Keratinocyte (primary cell): ENCODE measurements around the gene SERPIND1. TPM values are rescaled to one million over a fixed set of nuclear protein-coding genes. Genes with fewer than 3 reads are reported as not detected.
"Not testable (repeated sequence)": the region's sequence is repeated elsewhere in the genome, so short reads cannot be mapped to it uniquely, and the experiment has no call there.

Source experiments
- DNase-seq: peaks from one replicate; pipeline ENCODE4 v3.0.0-alpha.2; 2011; ENCODE audit warnings: low read depth, missing footprints, low spot score
- FAIRE-seq: peaks from 2 replicates; lab custom pipeline; 2011; peaks lifted over from hg19 to GRCh38; lab: Jason Lieb, UNC
- H2AFZ ChIP-seq: 2 replicates; pipeline ENCODE4 v1.6.0; 2012; ENCODE audit warnings: low read length, control low read depth, inconsistent platforms; ENCODE audit not compliant: control insufficient read depth
- H3K27ac ChIP-seq: 2 replicates; pipeline ENCODE4 v1.5.1; 2011; ENCODE audit warnings: low read length; ENCODE audit not compliant: control insufficient read depth, insufficient read depth
- H3K27me3 ChIP-seq: 3 replicates; pipeline ENCODE4 v1.6.0; 2011; ENCODE audit warnings: low read length; ENCODE audit not compliant: control insufficient read depth, insufficient read depth; ENCODE audit errors: extremely low read depth
- H3K36me3 ChIP-seq, 2 experiments: 2 replicates in 1 of 2; 3 replicates in 1 of 2; pipeline ENCODE4 v1.5.1; 2011; ENCODE audit warnings: low read length in 2 of 2, mild to moderate bottlenecking in 1 of 2; ENCODE audit not compliant: control insufficient read depth in 2 of 2, insufficient read depth in 2 of 2; ENCODE audit errors: extremely low read depth in 1 of 2
- H3K4me1 ChIP-seq: 3 replicates; pipeline ENCODE4 v1.5.1; 2011; ENCODE audit warnings: low read length; ENCODE audit not compliant: control insufficient read depth, insufficient read depth; ENCODE audit errors: extremely low read depth
- H3K4me2 ChIP-seq: 3 replicates; pipeline ENCODE4 v1.6.0; 2011; ENCODE audit warnings: low read depth, low read length; ENCODE audit not compliant: control insufficient read depth, insufficient read depth; ENCODE audit errors: extremely low read depth
- H3K4me3 ChIP-seq, 3 experiments: fragments of 200-600 bp in 1 of 3; sonication (generic) in 1 of 3; 2 replicates in 2 of 3; 3 replicates in 1 of 3; pipeline ENCODE4 v1.5.1; 2011 to 2016; ENCODE audit warnings: low read length in 3 of 3, mild to moderate bottlenecking in 3 of 3, control low read depth in 2 of 3, inconsistent platforms in 1 of 3, low read depth in 1 of 3, mixed read lengths in 1 of 3, mixed run types in 1 of 3, moderate library complexity in 1 of 3; ENCODE audit not compliant: control insufficient read depth in 2 of 3, insufficient read depth in 2 of 3; ENCODE audit errors: extremely low read depth in 1 of 3
- H3K79me2 ChIP-seq: 2 replicates; pipeline ENCODE4 v1.6.0; 2012; ENCODE audit warnings: low read length; ENCODE audit not compliant: control insufficient read depth, insufficient read depth
- H3K9ac ChIP-seq: 3 replicates; pipeline ENCODE4 v1.6.0; 2011; ENCODE audit warnings: low read length; ENCODE audit not compliant: control insufficient read depth, insufficient read depth; ENCODE audit errors: extremely low read depth
- H3K9me1 ChIP-seq: 3 replicates; pipeline ENCODE4 v1.6.0; 2011; ENCODE audit warnings: low read length; ENCODE audit not compliant: control insufficient read depth, insufficient read depth; ENCODE audit errors: extremely low read depth
- H3K9me3 ChIP-seq: 2 replicates; pipeline ENCODE4 v1.5.1; 2012; ENCODE audit warnings: low read depth, low read length; ENCODE audit not compliant: control insufficient read depth
- H4K20me1 ChIP-seq: 3 replicates; pipeline ENCODE4 v1.6.0; 2011; ENCODE audit warnings: low read length; ENCODE audit not compliant: control insufficient read depth, insufficient read depth; ENCODE audit errors: extremely low read depth
- CTCF ChIP-seq, 3 experiments: IDR thresholded peaks in 1 of 3; conservative IDR thresholded peaks in 1 of 3; optimal IDR thresholded peaks in 1 of 3; 2 replicates in 2 of 3; 3 replicates in 1 of 3; pipeline versions ENCODE3 to v1.5.1; 2011; ENCODE audit warnings: low read length in 3 of 3, mild to moderate bottlenecking in 3 of 3, moderate library complexity in 2 of 3, control low read depth in 1 of 3, inconsistent platforms in 1 of 3; ENCODE audit not compliant: insufficient read depth in 2 of 3; ENCODE audit errors: extremely low read depth in 1 of 3
- EZH2 ChIP-seq: IDR thresholded peaks from one replicate; pipeline ENCODE4 v1.6.1; 2012; ENCODE audit warnings: inconsistent platforms, mild to moderate bottlenecking, low read length, moderate library complexity
- dilution Hi-C: fragments of 300-500 bp; cut with MboI; formaldehyde crosslinking; loops from one replicate; pipeline ENCODE4 v1.7.0; 2020; ENCODE audit warnings: low sequenced_read_pairs; ENCODE audit not compliant: extremely low pct_ligation_motif_present
- polyA plus RNA-seq, 5 experiments: library from polyadenylated mRNA; depleted of rRNA in 3 of 5; stranded (reverse) in 3 of 5; stranded (forward) in 1 of 5; unstranded in 1 of 5; fragments of >200 nt; gene quantifications; 1 replicate in 1 of 5; 2 replicates in 3 of 5; 3 replicates in 1 of 5; pipeline versions ENCODE4 v1.2.1 to v1.2.3, GENCODE V29; 2011 to 2012; ENCODE audit warnings: missing spikeins in 2 of 5, low read depth in 1 of 5, low replicate concordance in 1 of 5

The SERPIND1 gene
- polyA plus RNA-seq, 1 donor (not counting 4 experiments of a cell fraction or from before 2014, with no cell fraction given), result not detected

- Histone ChIP-seq H3K36me3 (peaks cover 8 to 11% of the 10 kb centered on the region in 2 experiments), H3K9me1 (no peaks in the 10 kb centered on the region), H3K4me2 (no peak overlapping the region), H3K27me3 (no peaks in the 10 kb centered on the region), H4K20me1 (no peaks in the 10 kb centered on the region), H3K9me3 (no peaks in the 10 kb centered on the region), H3K9ac (no peak overlapping the region), H3K79me2 (no peaks in the 10 kb centered on the region), H3K4me3 (no peak overlapping the region), H3K27ac (no peak overlapping the region), H2AFZ (no peak overlapping the region), H3K4me1 (no peaks in the 10 kb centered on the region)
- FAIRE-seq (no peak), DNase-seq (no peak)
- no peak for TF ChIP-seq EZH2
- no peak for TF ChIP-seq CTCF (optimal IDR thresholded peaks at IDR 0.05 in 1 of 3, IDR thresholded peaks at IDR 0.05 in 1 of 3, conservative IDR thresholded peaks at IDR 0.05 in 1 of 3; ENCODE audit: extremely low read depth in 1 of 3, insufficient read depth in 2 of 3, low read length in 3 of 3)
- dilution Hi-C loops, result no loop called here
Measured at GRCh38 chr22:20818471-20818870, 44.6 kb downstream of the SERPIND1 start.

- Histone ChIP-seq H3K9me3 (no peaks in the 10 kb centered on the region), H3K4me2 (no peak overlapping the region), H4K20me1 (no peaks in the 10 kb centered on the region), H3K36me3 (peaks cover 8 to 11% of the 10 kb centered on the region in 2 experiments), H3K4me3 (no peak overlapping the region), H3K4me1 (no peaks in the 10 kb centered on the region), H2AFZ (no peak overlapping the region), H3K9me1 (no peaks in the 10 kb centered on the region), H3K79me2 (no peaks in the 10 kb centered on the region), H3K27ac (no peak overlapping the region), H3K9ac (no peak overlapping the region), H3K27me3 (no peaks in the 10 kb centered on the region)
- dilution Hi-C loops, result no loop called here
- FAIRE-seq (no peak), DNase-seq (no peak)
- no peak for TF ChIP-seq CTCF (optimal IDR thresholded peaks at IDR 0.05 in 1 of 3, IDR thresholded peaks at IDR 0.05 in 1 of 3, conservative IDR thresholded peaks at IDR 0.05 in 1 of 3; ENCODE audit: extremely low read depth in 1 of 3, insufficient read depth in 2 of 3, low read length in 3 of 3)
- no peak for TF ChIP-seq EZH2
Measured at GRCh38 chr22:20819471-20819870, 45.6 kb downstream of the SERPIND1 start.

GRCh38 chr22:20821717-20822239 is 47.9 kb downstream of the SERPIND1 start:
- H4K20me1 ChIP-seq, H3K27me3 ChIP-seq, H3K4me1 ChIP-seq, H3K36me3 ChIP-seq, DNase-seq, H3K4me3 ChIP-seq, H3K27ac ChIP-seq, H2AFZ ChIP-seq, H3K9ac ChIP-seq, FAIRE-seq, H3K9me3 ChIP-seq, H3K79me2 ChIP-seq, H3K4me2 ChIP-seq, dilution Hi-C loops, H3K9me1 ChIP-seq: not testable (repeated sequence)
